H1 (cell line): Measurements from ENCODE around the gene CD47. TPM values are rescaled to one million over a fixed set of nuclear protein-coding genes. Genes with fewer than 3 reads are reported as not detected.

Experiments used
- CTCF ChIA-PET: fragments of 300-600 bp; sonication (Branson Sonifier 250); formaldehyde crosslinking; loops from one replicate; lab custom pipeline; 2021; ENCODE audit not compliant: partially characterized antibody; lab: Charles Lee
- POLR2A ChIA-PET: fragments of 300-600 bp; sonication (Branson Sonifier 250); formaldehyde crosslinking; loops from one replicate; lab custom pipeline; 2021; ENCODE audit warnings: inconsistent platforms; ENCODE audit not compliant: partially characterized antibody; lab: Charles Lee
- DNase-seq, 2 experiments: peaks; one replicate each; pipeline versions ENCODE4 v3.0.0 to v3.0.0-alpha.2; 2010 to 2022; ENCODE audit warnings: low spot score in 2 of 2, low read depth in 1 of 2, mixed read lengths in 1 of 2
- FAIRE-seq: peaks from 2 replicates; lab custom pipeline; 2011; peaks lifted over from hg19 to GRCh38; lab: Jason Lieb, UNC
- H2AFZ ChIP-seq: 2 replicates; pipeline ENCODE4 v1.8.1; 2012; ENCODE audit warnings: low read length, inconsistent platforms
- H2AK5ac ChIP-seq: 2 replicates; pipeline ENCODE4 v1.6.1; 2013; ENCODE audit warnings: low read depth, low read length
- H2BK120ac ChIP-seq: replicated peaks from 2 replicates; pipeline ENCODE3; 2013; ENCODE audit warnings: low read depth, low read length, inconsistent platforms
- H2BK12ac ChIP-seq: 2 replicates; pipeline ENCODE4 v1.6.1; 2013; ENCODE audit warnings: low read depth, low read length
- H2BK15ac ChIP-seq: 2 replicates; pipeline ENCODE4 v1.6.1; 2013; ENCODE audit warnings: low read length
- H2BK20ac ChIP-seq: 2 replicates; pipeline ENCODE4 v1.6.1; 2013; ENCODE audit warnings: low read length
- H2BK5ac ChIP-seq: 2 replicates; pipeline ENCODE4 v1.6.1; 2013; ENCODE audit warnings: low read depth, low read length
- H3K14ac ChIP-seq: 2 replicates; pipeline ENCODE4 v1.6.1; 2013; ENCODE audit warnings: inconsistent platforms; ENCODE audit not compliant: insufficient read length
- H3K18ac ChIP-seq: 2 replicates; pipeline ENCODE4 v1.6.1; 2013; ENCODE audit warnings: low read length; ENCODE audit errors: extremely low read depth
- H3K23ac ChIP-seq: 2 replicates; pipeline ENCODE4 v1.6.1; 2013; ENCODE audit warnings: inconsistent platforms; ENCODE audit not compliant: insufficient read length
- H3K23me2 ChIP-seq: 2 replicates; pipeline ENCODE4 v1.6.1; 2013; ENCODE audit warnings: low read depth, low read length
- H3K27ac ChIP-seq: 2 replicates; pipeline ENCODE4 v1.6.1; 2011; ENCODE audit warnings: low read depth, low read length, inconsistent platforms
- H3K27me3 ChIP-seq, 4 experiments: replicated peaks in 1 of 4; 1 replicate in 1 of 4; 2 replicates in 3 of 4; pipeline versions ENCODE4 v1.6.1 to v1.8.1; 2011 to 2013; ENCODE audit warnings: low read length in 3 of 4, mild to moderate bottlenecking in 3 of 4, inconsistent platforms in 2 of 4, mixed read lengths in 2 of 4, moderate library complexity in 1 of 4; ENCODE audit not compliant: control insufficient read depth in 3 of 4, insufficient read depth in 3 of 4; ENCODE audit errors: extremely low read depth in 1 of 4
- H3K36me3 ChIP-seq, 4 experiments: 2 replicates each; pipeline versions ENCODE4 v1.6.1 to v1.8.1; 2011 to 2013; ENCODE audit warnings: mild to moderate bottlenecking in 4 of 4, low read length in 3 of 4, moderate library complexity in 2 of 4, control low read depth in 1 of 4, inconsistent platforms in 1 of 4; ENCODE audit not compliant: insufficient read depth in 4 of 4, control insufficient read depth in 2 of 4
- H3K4ac ChIP-seq: replicated peaks from 2 replicates; pipeline ENCODE3; 2013; ENCODE audit warnings: low read length, low read depth, mixed read lengths, inconsistent platforms; ENCODE audit not compliant: insufficient read length
- H3K4me1 ChIP-seq, 4 experiments: replicated peaks in 1 of 4; 1 replicate in 1 of 4; 2 replicates in 3 of 4; pipeline versions ENCODE4 v1.6.1 to v1.8.1; 2011 to 2013; ENCODE audit warnings: low read length in 3 of 4, inconsistent platforms in 2 of 4, mixed read lengths in 1 of 4; ENCODE audit not compliant: insufficient read depth in 4 of 4, control insufficient read depth in 3 of 4
- H3K4me2 ChIP-seq, 2 experiments: 2 replicates each; pipeline versions ENCODE4 v1.6.1 to v1.8.1; 2011 to 2013; ENCODE audit warnings: low read depth in 2 of 2, low read length in 2 of 2, control low read depth in 1 of 2, inconsistent platforms in 1 of 2, mild to moderate bottlenecking in 1 of 2; ENCODE audit not compliant: insufficient read depth in 1 of 2
- H3K4me3 ChIP-seq, 4 experiments: fragments of 200-600, 300-600 bp in 1 of 4; sonication (generic), shearing (Covaris generic), sonication (Bioruptor Twin) in 1 of 4; 2 replicates each; pipeline versions ENCODE4 v1.5.1 to v1.8.1; 2011 to 2016; ENCODE audit warnings: low read length in 4 of 4, low read depth in 3 of 4, control low read depth in 2 of 4, inconsistent platforms in 2 of 4, mild to moderate bottlenecking in 2 of 4, mixed read lengths in 1 of 4, moderate library complexity in 1 of 4; ENCODE audit not compliant: insufficient read depth in 2 of 4; ENCODE audit errors: extremely low read depth in 1 of 4
- H3K56ac ChIP-seq: replicated peaks from 2 replicates; pipeline ENCODE3; 2013; ENCODE audit warnings: low read depth, mild to moderate bottlenecking, mixed read lengths, low read length, inconsistent platforms; ENCODE audit not compliant: insufficient read length
- H3K79me1 ChIP-seq: 2 replicates; pipeline ENCODE4 v1.6.1; 2013; ENCODE audit warnings: low read depth, low read length, control low read depth
- H3K79me2 ChIP-seq, 2 experiments: 2 replicates each; pipeline versions ENCODE4 v1.6.1 to v1.8.1; 2012 to 2013; ENCODE audit warnings: low read length in 2 of 2, mild to moderate bottlenecking in 2 of 2, inconsistent platforms in 1 of 2; ENCODE audit not compliant: insufficient read depth in 2 of 2, control insufficient read depth in 1 of 2
- H3K9ac ChIP-seq, 4 experiments: replicated peaks in 1 of 4; 1 replicate in 1 of 4; 2 replicates in 3 of 4; pipeline versions ENCODE4 v1.6.1 to v1.8.1; 2011 to 2013; ENCODE audit warnings: low read depth in 3 of 4, low read length in 3 of 4, control low read depth in 2 of 4, mild to moderate bottlenecking in 2 of 4, moderate library complexity in 2 of 4, inconsistent platforms in 1 of 4; ENCODE audit errors: extremely low read depth in 1 of 4
- H3K9me3 ChIP-seq, 2 experiments: 2 replicates each; pipeline versions ENCODE4 v1.6.1 to v1.8.1; 2012 to 2013; ENCODE audit warnings: mild to moderate bottlenecking in 2 of 2, moderate library complexity in 2 of 2, control low read depth in 1 of 2, inconsistent platforms in 1 of 2, low read depth in 1 of 2, low read length in 1 of 2, mixed read lengths in 1 of 2; ENCODE audit not compliant: insufficient read depth in 2 of 2
- H4K20me1 ChIP-seq, 2 experiments: replicated peaks in 1 of 2; 2 replicates each; pipeline versions ENCODE3 to v1.8.1; 2011 to 2013; ENCODE audit warnings: inconsistent platforms in 2 of 2, low read length in 2 of 2, mild to moderate bottlenecking in 1 of 2; ENCODE audit not compliant: insufficient read depth in 2 of 2, control insufficient read depth in 1 of 2
- H4K5ac ChIP-seq: 2 replicates; pipeline ENCODE4 v1.6.1; 2013; ENCODE audit warnings: low read length, low read depth, mixed read lengths, inconsistent platforms; ENCODE audit not compliant: insufficient read length
- H4K8ac ChIP-seq: 2 replicates; pipeline ENCODE4 v1.8.0; 2013; ENCODE audit warnings: mild to moderate bottlenecking, moderate library complexity, low read length, inconsistent platforms; ENCODE audit not compliant: insufficient read depth; ENCODE audit errors: extremely low read depth
- H4K91ac ChIP-seq: replicated peaks from 2 replicates; pipeline ENCODE3; 2013; ENCODE audit warnings: low read length, mixed read lengths, inconsistent platforms; ENCODE audit not compliant: insufficient read length
- CREB1 ChIP-seq: IDR thresholded peaks from 2 replicates; pipeline ENCODE4 v1.6.1; 2012; ENCODE audit warnings: inconsistent platforms
- EZH2 ChIP-seq: fragments of 200-600 bp; sonication (generic); IDR thresholded peaks from 2 replicates; pipeline ENCODE4 v1.7.1; 2012; ENCODE audit warnings: low read depth, mild to moderate bottlenecking, moderate library complexity, low read length, inconsistent platforms; ENCODE audit not compliant: severe bottlenecking
- GABPA ChIP-seq: IDR thresholded peaks from 2 replicates; pipeline ENCODE4 v1.6.1; 2011; ENCODE audit warnings: mild to moderate bottlenecking, low read length, moderate library complexity, borderline replicate concordance; ENCODE audit not compliant: insufficient read depth
- KDM4A ChIP-seq: IDR thresholded peaks from one replicate; pipeline ENCODE4 v1.7.1; 2012; ENCODE audit warnings: low read depth, mild to moderate bottlenecking, moderate library complexity, low read length, inconsistent platforms; ENCODE audit not compliant: severe bottlenecking
- POLR2A ChIP-seq, 2 experiments: IDR thresholded peaks; 1 replicate in 1 of 2; 2 replicates in 1 of 2; pipeline ENCODE4 v1.6.1; 2011; ENCODE audit warnings: low read depth in 2 of 2, low read length in 2 of 2, mild to moderate bottlenecking in 2 of 2; ENCODE audit errors: control extremely low read depth in 1 of 2
- RNF2 ChIP-seq: fragments of 200-900, 300-1000 bp; sonication (generic); IDR thresholded peaks from 2 replicates; pipeline ENCODE4 v1.7.1; 2016; ENCODE audit warnings: borderline replicate concordance, low read depth, mild to moderate bottlenecking, antibody characterized with exemption, low read length; ENCODE audit not compliant: poor library complexity, severe bottlenecking; ENCODE audit errors: missing control alignments
- RXRA ChIP-seq: IDR thresholded peaks from 2 replicates; pipeline ENCODE4 v1.6.1; 2011; ENCODE audit warnings: low read depth, mild to moderate bottlenecking, low read length, moderate library complexity; ENCODE audit not compliant: insufficient read depth
- WGBS, 2 experiments: shearing (Covaris generic) in 1 of 2; methylation state at CpG; one replicate each; pipeline versions ENCODE4 v1.1.6 to v1.1.7; 2013 to 2015; ENCODE audit warnings: low lambda C conversion rate in 2 of 2, mixed read lengths in 2 of 2, inconsistent platforms in 1 of 2, low coverage in 1 of 2, missing lambda C conversion rate in 1 of 2; ENCODE audit not compliant: insufficient replicate concordance in 2 of 2, insufficient coverage in 1 of 2, insufficient read length in 1 of 2; ENCODE audit errors: extremely low coverage in 1 of 2, missing lambda C conversion rate in 1 of 2; 5-methylcytosine and 5-hydroxymethylcytosine counted together
- long read RNA-seq, 2 experiments: library from RNA in 1 of 2; library from capped mRNA in 1 of 2; stranded (forward); transcript quantifications; one replicate each; pipeline ENCODE4 v2.0.0, GENCODE V29; 2021; ENCODE audit warnings: inconsistent platforms in 1 of 2
- polyA minus RNA-seq, 3 experiments: library from RNA; depleted of rRNA, polyadenylated mRNA; stranded (reverse); fragments of >200 nt; gene quantifications; 1 replicate in 2 of 3; 2 replicates in 1 of 3; pipeline ENCODE4 v1.2.3, GENCODE V29; 2011
- polyA plus RNA-seq, 7 experiments: library from polyadenylated mRNA; depleted of rRNA in 3 of 7; stranded (reverse) in 5 of 7; unstranded in 2 of 7; fragments of >200 nt in 5 of 7; fragments of 200-250 nt in 2 of 7; gene quantifications; 1 replicate in 5 of 7; 2 replicates in 1 of 7; 4 replicates in 1 of 7; pipeline versions ENCODE4 v1.2.1 to v1.2.3, GENCODE V29; 2011 to 2013; ENCODE audit warnings: missing spikeins in 2 of 7, mixed read lengths in 2 of 7
- total RNA-seq: library from RNA; stranded (reverse); fragmentation: NEBNext Ultra II Directional; extraction: Animal tissue kit (Norgen Biotek cat#: 25700); gene quantifications from 2 replicates; pipeline ENCODE4 v1.2.1, GENCODE V29; 2021

Gene CD47
- total RNA-seq (19.3 and 21.3 TPM in 2 replicates), polyA plus RNA-seq (2011; rRNA removed) (9.0 and 14.4 TPM in 2 replicates), polyA minus RNA-seq (2011; rRNA and poly(A)+ RNA removed) (12.7 TPM in 2 replicates)
- polyA plus RNA-seq (2011; cell fraction: cytosol; rRNA removed), result 16.2 TPM
- polyA plus RNA-seq (2011; cell fraction: nucleus; rRNA removed), result 5.3 TPM
- polyA plus RNA-seq (2012, experiment 1 of 2), result 7.7 to 16.6 TPM (median 13.5 TPM) in 4 replicates
- polyA plus RNA-seq (2012, experiment 2 of 2), result 7.2 TPM
- polyA plus RNA-seq (2013, experiment 1 of 2), result 17.6 TPM
- polyA plus RNA-seq (2013, experiment 2 of 2), result 18.2 TPM
- 5.8 TPM for polyA minus RNA-seq (2011; cell fraction: cytosol; rRNA and poly(A)+ RNA removed)
- 15.0 TPM for polyA minus RNA-seq (2011; cell fraction: nucleus; rRNA and poly(A)+ RNA removed)
- long read RNA-seq, experiment 1, full-length matches to known transcripts, result 18 of 27 reads
- long read RNA-seq, experiment 1, partial matches to known transcripts, result 1 of 27 reads
- long read RNA-seq, experiment 1, other reads (novel, unspliced or antisense), result 8 of 27 reads
- long read RNA-seq, experiment 2, result 0 reads

GRCh38 chr3:108090701-108091497 is at the start of gene CD47:
CD47 (minus strand) TSS chr3:108091031; CDS start chr3:108090908, 123 bp downstream.
- no peak within 1 kb of the TSS for H2BK120ac ChIP-seq
- DNase-seq, result peak; percentile 53 to 95
- WGBS, 2 experiments, result 1% methylated on average over 40 of the region's 106 CpGs; no CpG with 5 or more reads in 1 of the 2 experiments
- peaks cover 0 to 1% of the 10 kb centered on the region in 2 experiments for H4K20me1 ChIP-seq
- H3K27me3 ChIP-seq, result peaks cover 10 to 19% (median 15%) of the 10 kb centered on the region in 4 experiments
- POLR2A ChIA-PET, result no interaction called here
- peaks cover 0 to 3% (median 0%) of the 10 kb centered on the region in 4 experiments; a peak in 2 of 7 replicates for H3K4me1 ChIP-seq
- H2AFZ ChIP-seq, result peak within 1 kb of the TSS; percentile 70
- H4K5ac ChIP-seq, result peak within 1 kb of the TSS; percentile 12
- H4K8ac ChIP-seq, result peak within 1 kb of the TSS; percentile 66
- no peaks in the 10 kb centered on the region for H3K79me1 ChIP-seq
- H3K4me3 ChIP-seq, result peak within 1 kb of the TSS; percentile 66 to 99 (median 86)
- H2BK5ac ChIP-seq, result no peak within 1 kb of the TSS
- H3K14ac ChIP-seq, result no peak within 1 kb of the TSS
- H3K36me3 ChIP-seq, result no peaks in the 10 kb centered on the region
- H3K23me2 ChIP-seq, result peaks cover 10% of the 10 kb centered on the region; the same call in 1 of the 2 replicates
- H3K4me2 ChIP-seq, result peak within 1 kb of the TSS; percentile 69 to 82
- H3K18ac ChIP-seq, result peak within 1 kb of the TSS; percentile 84
- peaks cover 0 to 4% of the 10 kb centered on the region in 2 experiments; a peak in 1 of 4 replicates for H3K9me3 ChIP-seq
- H3K27ac ChIP-seq, result no peak within 1 kb of the TSS
- CTCF ChIA-PET, result interaction anchor here (1.3 to 1.7 kb wide), 2 partner anchors 163 to 266 kb away, joined by 4 to 6 read pairs; no protein-coding TSS in a partner anchor
- H3K4ac ChIP-seq, result no peak within 1 kb of the TSS
- FAIRE-seq, result no peak
- peak within 1 kb of the TSS in 3 of 4 experiments; percentile 45 to 61 (median 50); a peak in 6 of 7 replicates for H3K9ac ChIP-seq
- H3K23ac ChIP-seq, result no peak within 1 kb of the TSS
- peak within 1 kb of the TSS; percentile 11 for H3K56ac ChIP-seq
- no peak within 1 kb of the TSS for H2BK20ac ChIP-seq
- no peak within 1 kb of the TSS for H2BK15ac ChIP-seq
- no peak within 1 kb of the TSS for H2AK5ac ChIP-seq
- no peak within 1 kb of the TSS for H2BK12ac ChIP-seq
- peaks cover 0 to 4% of the 10 kb centered on the region in 2 experiments; a peak in 1 of 4 replicates for H3K79me2 ChIP-seq
- H4K91ac ChIP-seq, result peak within 1 kb of the TSS; percentile 32
- TF ChIP-seq RNF2 (no peak), EZH2 (no peak), POLR2A (IDR thresholded peaks at IDR 0.05; ENCODE audit: control extremely low read depth in 1 of 2, low read depth in 2 of 2, low read length in 2 of 2) (peak in 1 of 2 experiments; percentile 45; a peak in 1 of 3 replicates), KDM4A (peak; percentile 100), CREB1 (peak; percentile 9), GABPA (no peak), RXRA (no peak)
